PC-3 (cell line): ENCODE results near the gene PGBD2.

Experiments
- CTCF ChIP-seq: fragments of 300-600 bp; sonication (generic); conservative IDR thresholded peaks from 2 replicates; pipeline ENCODE4 v1.5.1; 2017; ENCODE audit warnings: antibody characterized with exemption, low read depth, mild to moderate bottlenecking, low read length
- EZH2 ChIP-seq: fragments of 300-600 bp; sonication (generic); IDR thresholded peaks from one replicate; pipeline ENCODE4 v1.6.1; 2017; ENCODE audit warnings: antibody characterized with exemption, mild to moderate bottlenecking, low read length; ENCODE audit not compliant: unreplicated experiment

- TF ChIP-seq CTCF (no peak), EZH2 (no peak)
These were observed 4.5 kb upstream of the PGBD2 start for GRCh38 chr1:248901578-248901977.
